ENCODE results near the gene USP44.
"Not testable (repeated sequence)": the region's sequence is repeated elsewhere in the genome, so short reads cannot be mapped to it uniquely, and the experiment has no call there.

Gene USP44

GRCh38 chr12:95551305-95551704 is at the start of gene USP44:
Gene USP44 (minus strand): TSS chr12:95551476. CDS start chr12:95534256, 17,220 bp downstream.
- no peak for DNase-seq

- no peak for DNase-seq
Measured at GRCh38 chr12:95600567-95600966, 49.3 kb upstream of the USP44 start.

GRCh38 chr12:95599880-95600279 is 48.6 kb upstream of the USP44 start:
- DNase-seq: no peak

DNA sequence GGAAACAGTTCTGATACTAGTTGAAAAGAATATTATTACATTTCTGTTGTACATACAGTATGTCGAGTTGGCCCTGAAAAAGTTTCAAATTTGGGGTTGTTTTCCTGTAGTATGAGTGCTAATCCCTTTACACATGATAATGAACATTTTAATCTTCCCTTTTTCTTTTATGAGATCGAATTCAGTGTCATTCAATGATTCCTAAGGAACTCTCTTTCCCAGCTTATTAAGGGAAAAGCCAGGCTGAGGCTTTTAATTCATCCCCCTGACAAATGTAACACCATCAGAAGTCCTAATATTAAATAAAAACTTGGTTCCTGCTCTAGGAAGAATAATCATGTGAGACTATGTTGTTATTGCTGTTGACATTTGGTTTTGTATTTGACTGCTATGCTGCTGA is 42.9 kb upstream of the USP44 start:
- DNase-seq: no peak

DNA sequence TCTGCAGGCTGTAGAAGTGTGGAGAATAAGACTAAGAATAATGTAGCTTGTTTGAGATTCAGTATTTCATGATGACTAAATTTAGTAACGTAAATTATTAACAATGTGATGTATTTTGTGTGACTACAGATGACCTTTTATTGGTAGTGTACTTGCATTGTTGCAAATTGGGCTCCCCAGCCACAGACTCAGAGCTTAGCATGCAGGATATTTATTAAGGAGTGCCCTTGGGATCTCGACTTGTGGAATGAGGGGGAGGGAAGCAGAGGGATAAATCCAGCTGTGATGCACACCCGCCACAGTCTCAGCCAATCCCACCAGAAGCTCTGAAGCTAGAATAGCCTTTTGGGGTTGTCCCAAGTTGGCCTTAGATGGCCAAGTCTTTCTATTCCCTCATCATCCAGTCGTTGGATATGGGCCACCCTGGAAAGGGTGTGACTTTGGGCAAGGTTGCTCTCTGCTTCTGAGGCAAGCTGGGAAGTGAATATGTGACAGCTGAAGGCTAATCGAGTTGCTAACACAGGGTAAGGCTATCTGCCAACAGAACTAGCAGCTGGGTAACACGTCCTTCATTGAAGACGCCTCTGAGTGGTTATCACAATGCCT is 42.1 kb upstream of the USP44 start:
- DNase-seq: no peak

DNA sequence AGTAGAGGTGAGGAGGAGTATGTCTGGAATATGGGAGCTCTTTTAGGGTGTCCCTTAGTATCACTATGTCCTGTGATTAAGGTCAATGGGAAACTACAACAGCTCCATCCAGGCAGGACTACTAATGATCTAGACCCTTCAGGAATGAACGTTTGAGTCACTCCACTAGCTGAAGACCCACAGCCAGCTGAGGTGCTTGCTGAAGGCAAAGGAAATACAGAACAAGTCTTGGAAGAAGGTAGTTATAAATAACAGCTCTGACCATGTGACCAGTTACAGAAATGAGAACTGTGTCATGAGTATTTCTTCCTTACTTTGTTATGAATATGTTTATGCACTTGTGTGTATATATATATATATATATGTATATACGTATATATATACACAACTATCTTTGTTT is 40.5 kb upstream of the USP44 start:
- no peak for DNase-seq

- DNase-seq: peak; percentile 48
Measured at GRCh38 chr12:95590775-95591174, 39.5 kb upstream of the USP44 start.

GRCh38 chr12:95583933-95584332 is 32.7 kb upstream of the USP44 start:
- DNase-seq: no peak

GRCh38 chr12:95582230-95583058 is 31.2 kb upstream of the USP44 start:
- peak; percentile 45 for DNase-seq

DNA sequence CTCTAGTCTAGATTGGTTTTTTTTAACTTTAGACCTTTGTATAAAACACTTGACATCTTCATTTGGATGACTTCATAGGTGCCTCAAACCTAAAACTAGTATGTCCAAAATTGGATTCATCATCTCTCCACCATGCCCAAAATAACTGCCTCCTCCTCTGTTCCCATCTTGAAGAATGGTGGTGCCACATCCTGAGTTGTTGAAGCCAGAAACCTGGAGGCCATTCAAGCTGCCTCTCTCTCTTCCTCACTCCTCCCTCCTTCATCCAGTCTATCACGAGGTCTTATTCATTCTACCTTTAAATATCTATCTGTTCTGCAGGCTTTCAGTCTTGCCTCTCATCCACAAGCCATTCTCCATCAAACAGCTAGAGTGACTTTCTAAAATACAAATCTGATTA is 26.5 kb upstream of the USP44 start:
- no peak for DNase-seq

DNA sequence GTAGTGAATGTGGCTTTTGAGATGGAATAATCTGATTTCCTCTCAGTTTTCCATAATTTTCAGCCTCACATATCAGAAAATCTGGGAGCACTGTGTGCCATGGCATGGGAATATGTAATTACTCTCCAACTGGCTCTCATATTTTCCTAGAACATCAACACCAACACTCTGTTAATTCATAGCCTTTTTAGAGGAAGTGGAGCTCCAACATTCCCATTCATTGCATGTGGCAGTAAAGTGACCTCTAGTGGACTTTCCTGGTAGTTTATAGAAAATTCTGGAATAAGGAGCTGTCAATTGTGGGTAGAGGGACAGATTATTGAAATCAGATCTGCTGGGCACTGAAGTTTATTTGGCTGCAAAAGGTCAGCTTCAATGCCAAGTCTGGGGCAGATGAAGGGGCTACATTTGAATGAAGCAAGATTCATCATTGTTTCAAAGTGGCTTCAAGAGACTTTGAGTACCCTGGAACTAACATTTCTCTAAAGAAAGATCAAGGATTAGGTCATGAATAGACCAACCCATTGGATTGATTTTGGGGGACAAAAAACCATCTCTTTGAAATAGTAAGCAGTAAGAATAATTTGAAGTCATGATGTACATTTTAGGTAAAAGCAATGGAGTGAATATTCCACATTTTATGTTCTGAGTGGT is 23.6 kb upstream of the USP44 start:
- peak; percentile 17 for DNase-seq

- no peak for DNase-seq
Measured at GRCh38 chr12:95573951-95574576, 22.8 kb upstream of the USP44 start.

GRCh38 chr12:95571369-95571768 is 20.1 kb upstream of the USP44 start:
- DNase-seq: no peak

- DNase-seq: not testable (repeated sequence)
Measured at GRCh38 chr12:95568045-95568444, 16.8 kb upstream of the USP44 start.

GRCh38 chr12:95557625-95558024 is 6.3 kb upstream of the USP44 start:
- DNase-seq: peak; percentile 9

- DNase-seq: no peak
Measured at GRCh38 chr12:95554532-95555071, 3.3 kb upstream of the USP44 start.

DNA sequence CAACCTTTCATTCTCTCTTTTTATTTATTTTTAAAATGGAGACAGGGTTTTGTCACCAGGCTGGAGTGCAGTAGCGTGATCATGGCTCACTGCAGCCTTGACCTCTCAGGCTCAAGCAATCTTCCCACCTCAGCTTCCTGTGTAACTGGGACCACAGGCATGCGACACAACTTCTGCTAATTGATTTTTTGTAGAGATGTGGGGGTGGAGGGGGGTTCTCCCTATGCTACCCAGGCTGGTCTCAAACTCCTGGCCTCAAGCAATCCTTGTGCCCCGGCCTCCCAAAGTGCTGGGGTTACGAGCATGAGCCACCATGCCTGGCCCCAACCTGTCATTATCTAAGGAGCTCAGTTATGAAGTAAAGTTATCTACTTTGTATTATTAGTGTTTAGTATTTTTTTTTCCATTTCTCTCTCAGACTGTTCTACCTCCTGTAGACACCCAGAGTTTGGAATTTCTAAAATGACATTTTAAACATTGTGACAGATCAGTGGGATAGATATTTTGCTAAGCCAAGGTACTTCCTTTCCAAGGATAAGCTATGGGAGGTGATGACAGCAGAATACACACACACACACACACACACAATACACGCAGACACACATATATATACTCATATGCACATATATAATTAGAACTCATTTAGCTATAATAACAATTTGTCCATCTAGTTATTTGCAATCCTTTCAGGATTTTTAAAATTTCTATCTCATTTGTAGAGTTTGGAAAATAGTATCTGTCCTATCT is 2.1 kb upstream of the USP44 start:
- DNase-seq: no peak

DNA sequence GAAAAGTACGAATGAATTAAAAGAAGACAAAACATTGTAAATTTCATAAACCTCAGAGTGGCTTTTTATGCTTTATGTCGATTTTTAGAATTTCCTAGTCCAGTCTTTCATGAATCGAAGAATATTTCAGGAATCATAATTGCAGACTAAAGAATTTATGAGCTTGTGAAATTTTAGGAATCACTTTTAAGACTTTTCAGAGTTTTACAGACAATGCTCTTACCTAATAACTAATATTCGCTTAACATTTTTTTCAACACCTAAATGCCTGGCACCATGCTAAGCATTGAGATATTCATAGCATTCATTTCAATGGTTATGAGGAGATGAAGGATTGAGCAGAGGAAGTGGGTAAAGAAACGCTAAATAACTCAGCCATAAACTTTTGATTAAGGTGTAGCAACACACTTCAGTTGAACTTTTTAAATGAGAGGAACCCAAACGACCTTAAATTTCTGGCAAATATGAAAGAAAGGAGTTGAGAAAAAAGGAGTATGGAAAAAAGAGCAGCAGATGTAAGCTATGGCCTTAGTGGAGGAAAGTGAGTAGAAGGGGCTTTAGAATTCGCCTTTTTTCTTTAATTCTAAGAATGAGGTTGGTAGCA is 739 bp upstream of the USP44 start:
- no peak for DNase-seq

GRCh38 chr12:95549392-95550084 is 1.7 kb downstream of the USP44 start:
- no peak for DNase-seq

- DNase-seq: peak; percentile 67
Measured at GRCh38 chr12:95548539-95549391, 2.5 kb downstream of the USP44 start.

All from NCI-H146 (cell line).